MM.1S (cell line): ENCODE results near the gene MFSD6.

Experiments
- EZH2phosphoT487 ChIP-seq: fragments of 300-600 bp; sonication (generic); IDR thresholded peaks from 2 replicates; pipeline ENCODE4 v1.6.1; 2018; ENCODE audit warnings: antibody characterized with exemption, low read length
- TF ChIP-seq, protein P1 (sequence below): fragments of 300-600 bp; sonication (generic); IDR thresholded peaks from 2 replicates; pipeline ENCODE4 v1.5.1; 2016; ENCODE audit warnings: antibody characterized with exemption, low read length, mixed read lengths

DNA sequence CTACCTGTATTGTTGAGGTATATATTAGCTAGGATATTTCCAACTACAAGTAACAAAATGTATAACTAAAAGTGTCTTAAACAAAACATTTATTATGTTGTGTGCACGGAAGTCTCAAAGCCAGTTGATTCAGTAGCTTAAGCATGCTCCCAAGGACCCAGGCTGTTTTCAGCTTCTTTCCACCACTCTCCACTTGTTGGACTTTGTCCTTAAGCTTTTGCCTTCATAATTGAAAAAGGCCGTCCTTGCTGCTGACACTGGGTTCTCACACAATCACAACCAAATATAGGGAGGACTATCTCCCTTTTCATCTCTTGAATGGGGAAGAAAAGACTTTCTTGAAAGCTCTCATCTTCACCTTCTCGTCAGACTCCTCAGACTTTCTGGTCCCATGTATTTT lies 138.6 kb downstream of the MFSD6 start:
- no peak for TF ChIP-seq EZH2phosphoT487
- TF ChIP-seq, protein P1, sequence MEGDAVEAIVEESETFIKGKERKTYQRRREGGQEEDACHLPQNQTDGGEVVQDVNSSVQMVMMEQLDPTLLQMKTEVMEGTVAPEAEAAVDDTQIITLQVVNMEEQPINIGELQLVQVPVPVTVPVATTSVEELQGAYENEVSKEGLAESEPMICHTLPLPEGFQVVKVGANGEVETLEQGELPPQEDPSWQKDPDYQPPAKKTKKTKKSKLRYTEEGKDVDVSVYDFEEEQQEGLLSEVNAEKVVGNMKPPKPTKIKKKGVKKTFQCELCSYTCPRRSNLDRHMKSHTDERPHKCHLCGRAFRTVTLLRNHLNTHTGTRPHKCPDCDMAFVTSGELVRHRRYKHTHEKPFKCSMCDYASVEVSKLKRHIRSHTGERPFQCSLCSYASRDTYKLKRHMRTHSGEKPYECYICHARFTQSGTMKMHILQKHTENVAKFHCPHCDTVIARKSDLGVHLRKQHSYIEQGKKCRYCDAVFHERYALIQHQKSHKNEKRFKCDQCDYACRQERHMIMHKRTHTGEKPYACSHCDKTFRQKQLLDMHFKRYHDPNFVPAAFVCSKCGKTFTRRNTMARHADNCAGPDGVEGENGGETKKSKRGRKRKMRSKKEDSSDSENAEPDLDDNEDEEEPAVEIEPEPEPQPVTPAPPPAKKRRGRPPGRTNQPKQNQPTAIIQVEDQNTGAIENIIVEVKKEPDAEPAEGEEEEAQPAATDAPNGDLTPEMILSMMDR, result no peak
